ENCODE results near the gene SLC16A12. TPM values are rescaled to one million over a fixed set of nuclear protein-coding genes. Genes with fewer than 3 reads are reported as not detected.
"Not testable (repeated sequence)": the region's sequence is repeated elsewhere in the genome, so short reads cannot be mapped to it uniquely, and the experiment has no call there.

SLC16A12 gene
- total RNA-seq, 1 donor from 2014 or later: 1.0 TPM

DNA sequence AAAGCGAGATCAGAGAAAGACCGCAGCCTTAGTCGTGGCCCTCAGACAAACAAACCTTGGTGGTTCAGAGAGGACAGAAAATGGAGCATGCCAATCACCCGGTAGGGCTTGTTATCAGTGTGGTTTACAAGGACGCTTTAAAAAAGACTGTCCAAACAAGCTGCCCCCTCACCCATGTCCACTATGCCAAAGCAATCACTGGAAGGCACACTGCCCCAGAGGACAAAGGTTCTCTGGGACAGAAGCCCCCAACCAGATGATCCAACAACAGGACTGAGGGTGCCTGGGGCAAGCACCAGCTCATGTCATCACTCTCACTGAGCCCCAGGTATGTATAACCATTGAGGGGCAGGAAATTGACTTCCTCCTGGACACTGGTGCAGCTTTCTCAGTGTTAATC lies 126.1 kb downstream of the SLC16A12 start:
- H3K9me3 ChIP-seq; H3K36me3 ChIP-seq; H3K4me3 ChIP-seq; H3K27ac ChIP-seq; intact Hi-C loops (cut with DNase I); ATAC-seq; DNase-seq; H3K27me3 ChIP-seq (ENCODE audit: low read depth): not testable (repeated sequence)
- peaks cover 15% of the 10 kb centered on the region for H3K4me1 ChIP-seq

DNA sequence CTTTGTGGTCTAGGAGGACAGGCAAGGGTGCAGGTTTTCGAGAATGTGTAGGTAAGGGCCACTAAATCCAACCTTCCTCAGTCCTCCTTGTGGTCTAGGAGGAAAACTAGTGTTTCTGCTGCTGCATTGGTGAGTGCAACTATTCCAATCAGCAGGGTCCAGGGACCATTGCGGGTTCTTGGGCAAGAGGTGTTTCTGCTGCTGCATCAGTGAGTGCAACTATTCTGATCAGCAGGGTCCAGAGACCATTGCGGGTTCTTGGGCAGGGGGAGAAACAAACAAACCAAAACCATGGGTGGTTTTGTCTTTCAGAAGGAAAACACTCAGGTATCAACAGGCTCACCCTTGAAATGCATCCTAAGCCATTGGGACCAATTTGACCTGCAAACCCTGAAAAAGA lies 127.6 kb downstream of the SLC16A12 start:
- ATAC-seq; H3K36me3 ChIP-seq; H3K27me3 ChIP-seq (ENCODE audit: low read depth); DNase-seq; H3K9me3 ChIP-seq; H3K4me1 ChIP-seq; H3K4me3 ChIP-seq; intact Hi-C loops (cut with DNase I); H3K27ac ChIP-seq: not testable (repeated sequence)

DNA sequence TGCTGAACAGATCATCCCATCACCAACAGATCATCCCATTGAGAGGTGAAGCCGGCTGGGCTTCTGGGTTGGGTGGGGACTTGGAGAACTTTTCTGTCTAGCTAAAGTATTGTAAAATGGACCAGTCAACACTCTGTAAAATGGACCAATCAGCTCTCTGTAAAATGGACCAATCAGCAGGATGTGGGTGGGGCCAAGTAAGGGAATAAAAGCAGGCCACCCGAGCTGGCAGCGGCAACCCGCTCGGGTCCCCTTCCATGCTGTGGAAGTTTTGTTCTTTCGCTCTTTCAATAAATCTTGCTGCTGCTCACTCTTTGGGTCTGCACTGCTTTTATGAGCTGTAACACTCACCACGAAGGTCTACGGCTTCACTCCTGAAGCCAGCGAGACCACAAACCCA lies 129.2 kb downstream of the SLC16A12 start:
- H3K4me3 ChIP-seq; H3K27me3 ChIP-seq (ENCODE audit: low read depth); H3K4me1 ChIP-seq; DNase-seq; ATAC-seq; intact Hi-C loops (cut with DNase I); H3K27ac ChIP-seq; H3K9me3 ChIP-seq: not testable (repeated sequence)
- H3K36me3 ChIP-seq: peaks cover 14% of the 10 kb centered on the region

DNA sequence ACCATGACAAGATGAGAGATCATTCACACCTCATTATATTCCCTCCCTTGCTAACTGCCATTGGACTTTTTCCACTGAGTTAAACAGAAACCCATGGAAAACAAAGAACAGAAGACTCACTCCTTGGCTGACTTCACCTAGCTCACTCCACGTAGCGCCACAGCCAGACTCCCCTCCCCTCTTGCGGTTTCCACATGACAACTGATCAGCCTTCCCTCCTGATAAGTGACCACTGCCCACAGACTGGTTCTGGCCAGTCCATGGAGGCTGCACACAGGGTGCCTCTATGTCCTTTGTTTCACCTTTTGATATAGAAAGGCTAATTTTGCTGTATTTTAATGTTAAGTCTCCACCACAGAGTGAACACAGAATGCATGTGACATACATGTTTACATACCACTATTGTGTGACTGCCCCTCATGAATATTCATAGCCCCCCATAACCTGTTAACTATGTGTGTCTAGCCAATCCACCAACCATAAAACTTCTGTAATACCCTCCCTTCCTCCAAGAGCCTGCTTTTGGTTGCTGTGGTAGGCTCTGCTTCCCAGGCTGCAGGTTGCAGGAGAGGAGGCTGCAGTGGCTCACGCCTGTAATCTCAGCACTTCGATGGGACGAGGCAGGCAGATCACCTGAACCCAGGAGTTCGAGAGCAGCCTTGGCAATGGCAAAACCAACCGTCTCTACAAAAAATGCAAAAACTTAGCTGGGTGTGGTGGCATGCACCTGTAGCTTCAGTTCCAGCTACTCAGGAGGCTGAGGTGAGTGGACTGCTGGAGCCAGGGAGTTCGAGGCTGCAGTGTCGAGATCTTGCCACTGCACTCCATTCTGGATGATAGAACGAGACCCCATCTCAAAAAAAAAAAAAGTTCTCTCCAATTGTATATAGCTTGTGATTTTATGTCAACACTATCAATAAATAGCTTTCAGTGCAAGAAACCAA lies 131.0 kb downstream of the SLC16A12 start:
- Histone ChIP-seq H3K27ac (no peak overlapping the region), H3K9me3 (no peaks in the 10 kb centered on the region), H3K4me1 (no peaks in the 10 kb centered on the region), H3K36me3 (peaks cover 14% of the 10 kb centered on the region), H3K4me3 (no peak overlapping the region), H3K27me3 (ENCODE audit: low read depth) (no peaks in the 10 kb centered on the region)
- TF ChIP-seq, protein P1, sequence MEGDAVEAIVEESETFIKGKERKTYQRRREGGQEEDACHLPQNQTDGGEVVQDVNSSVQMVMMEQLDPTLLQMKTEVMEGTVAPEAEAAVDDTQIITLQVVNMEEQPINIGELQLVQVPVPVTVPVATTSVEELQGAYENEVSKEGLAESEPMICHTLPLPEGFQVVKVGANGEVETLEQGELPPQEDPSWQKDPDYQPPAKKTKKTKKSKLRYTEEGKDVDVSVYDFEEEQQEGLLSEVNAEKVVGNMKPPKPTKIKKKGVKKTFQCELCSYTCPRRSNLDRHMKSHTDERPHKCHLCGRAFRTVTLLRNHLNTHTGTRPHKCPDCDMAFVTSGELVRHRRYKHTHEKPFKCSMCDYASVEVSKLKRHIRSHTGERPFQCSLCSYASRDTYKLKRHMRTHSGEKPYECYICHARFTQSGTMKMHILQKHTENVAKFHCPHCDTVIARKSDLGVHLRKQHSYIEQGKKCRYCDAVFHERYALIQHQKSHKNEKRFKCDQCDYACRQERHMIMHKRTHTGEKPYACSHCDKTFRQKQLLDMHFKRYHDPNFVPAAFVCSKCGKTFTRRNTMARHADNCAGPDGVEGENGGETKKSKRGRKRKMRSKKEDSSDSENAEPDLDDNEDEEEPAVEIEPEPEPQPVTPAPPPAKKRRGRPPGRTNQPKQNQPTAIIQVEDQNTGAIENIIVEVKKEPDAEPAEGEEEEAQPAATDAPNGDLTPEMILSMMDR (IDR thresholded peaks at IDR 0.05): no peak
- no peak for ATAC-seq
- intact Hi-C loops (cut with DNase I): no loop called here
- DNase-seq: no peak

DNA sequence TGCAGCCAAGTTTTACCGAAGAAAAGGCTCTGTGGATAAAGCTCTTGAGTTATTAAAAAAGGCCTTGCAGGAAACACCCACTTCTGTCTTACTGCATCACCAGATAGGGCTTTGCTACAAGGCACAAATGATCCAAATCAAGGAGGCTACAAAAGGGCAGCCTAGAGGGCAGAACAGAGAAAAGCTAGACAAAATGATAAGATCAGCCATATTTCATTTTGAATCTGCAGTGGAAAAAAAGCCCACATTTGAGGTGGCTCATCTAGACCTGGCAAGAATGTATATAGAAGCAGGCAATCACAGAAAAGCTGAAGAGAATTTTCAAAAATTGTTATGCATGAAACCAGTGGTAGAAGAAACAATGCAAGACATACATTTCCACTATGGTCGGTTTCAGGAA lies 132.4 kb downstream of the SLC16A12 start:
- ATAC-seq (no peak), DNase-seq (no peak)
- Histone ChIP-seq H3K27me3 (ENCODE audit: low read depth) (no peaks in the 10 kb centered on the region), H3K27ac (no peak overlapping the region), H3K4me3 (no peak overlapping the region), H3K9me3 (no peaks in the 10 kb centered on the region), H3K4me1 (no peaks in the 10 kb centered on the region), H3K36me3 (peaks cover 14% of the 10 kb centered on the region)
- TF ChIP-seq, protein P1 (IDR thresholded peaks at IDR 0.05): no peak
- intact Hi-C loops (cut with DNase I): no loop called here

DNA sequence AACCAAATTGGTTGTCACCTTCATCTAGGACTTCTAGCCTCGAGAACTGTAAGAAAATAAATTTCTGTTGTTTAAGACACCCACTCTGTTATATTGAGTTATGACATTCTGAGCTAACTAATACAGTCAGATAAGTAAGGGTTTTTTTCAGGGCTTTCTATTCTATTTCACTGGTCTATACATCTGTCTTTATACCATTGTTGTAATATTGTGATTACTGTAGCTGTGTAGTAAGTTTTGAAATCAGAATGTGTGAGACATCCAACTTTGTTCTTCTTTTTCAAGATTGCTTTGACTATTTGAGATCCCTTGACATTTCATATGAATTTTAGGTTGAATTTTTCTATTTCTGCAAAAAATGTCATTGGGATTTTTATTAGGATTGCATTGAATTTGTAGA lies 135.4 kb downstream of the SLC16A12 start:
- no peaks in the 10 kb centered on the region for H3K27me3 ChIP-seq (ENCODE audit: low read depth)
- DNase-seq (no peak), ATAC-seq (no peak)
- H3K36me3 ChIP-seq: peaks cover 14% of the 10 kb centered on the region
- TF ChIP-seq, protein P1 (IDR thresholded peaks at IDR 0.05): no peak
- intact Hi-C loops (cut with DNase I): no loop called here
- no peak overlapping the region for H3K27ac ChIP-seq
- H3K4me1 ChIP-seq: peaks cover 6% of the 10 kb centered on the region
- H3K4me3 ChIP-seq: no peak overlapping the region
- no peaks in the 10 kb centered on the region for H3K9me3 ChIP-seq

DNA sequence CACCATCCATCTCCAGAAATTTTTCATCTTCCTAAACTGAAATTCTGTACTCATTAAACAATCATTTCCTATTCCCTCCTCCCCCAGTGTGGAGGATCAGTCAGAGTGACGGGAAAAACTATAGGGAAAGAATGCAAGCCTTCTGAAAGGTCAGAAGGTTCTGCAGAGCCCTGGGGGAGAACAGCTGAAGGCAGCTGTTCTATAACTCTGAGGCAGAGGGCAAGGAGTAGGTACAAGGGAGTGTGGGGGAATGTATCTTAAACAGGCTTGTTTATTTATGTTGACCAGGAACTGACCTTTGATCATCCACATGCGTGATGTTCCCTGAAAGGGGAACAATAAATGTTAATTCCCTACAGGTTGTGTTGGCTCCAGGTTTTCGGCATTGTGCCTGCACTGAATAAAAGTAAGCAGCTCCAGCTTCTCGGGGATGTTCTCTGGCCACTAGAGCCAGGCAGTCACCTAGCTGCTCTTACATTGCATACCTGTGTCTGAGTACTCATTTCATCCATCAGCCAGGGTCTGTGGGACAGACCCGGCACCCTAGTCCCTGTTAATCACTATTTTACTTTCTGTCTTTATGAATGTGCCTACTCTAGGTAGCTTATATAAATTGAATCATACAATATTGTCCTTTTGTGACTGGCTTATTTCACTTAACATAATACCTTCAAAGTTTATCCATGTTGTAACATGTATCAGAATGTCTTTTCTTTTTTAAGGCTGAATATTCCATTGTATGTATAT lies 137.2 kb downstream of the SLC16A12 start:
- peaks cover 13% of the 10 kb centered on the region for H3K36me3 ChIP-seq
- TF ChIP-seq, protein P1 (IDR thresholded peaks at IDR 0.05): no peak
- no peaks in the 10 kb centered on the region for H3K27me3 ChIP-seq (ENCODE audit: low read depth)
- no peak for ATAC-seq
- H3K4me3 ChIP-seq: no peak overlapping the region
- intact Hi-C loops (cut with DNase I): no loop called here
- peaks cover 23% of the 10 kb centered on the region for H3K4me1 ChIP-seq
- peak overlapping the region; percentile 2 for H3K27ac ChIP-seq
- DNase-seq: no peak
- H3K9me3 ChIP-seq: no peaks in the 10 kb centered on the region

All from lower lobe of right lung (tissue), 2 donors.